AG04450 (cell line): ENCODE data around the gene SEZ6. TPM values are rescaled to one million over a fixed set of nuclear protein-coding genes. Genes with fewer than 3 reads are reported as not detected.

ENCODE experiments used
- CTCF ChIA-PET: fragments of 300-600, 350-600 bp; formaldehyde crosslinking; extraction: SDS; loops from one replicate; lab custom pipeline; 2022; ENCODE audit warnings: antibody characterized with exemption, inconsistent platforms; lab: Charles Lee
- POLR2A ChIA-PET: fragments of 350-600 bp; formaldehyde crosslinking; extraction: SDS; loops from one replicate; lab custom pipeline; 2021; ENCODE audit warnings: antibody characterized with exemption, inconsistent platforms; lab: Yijun Ruan, JAX
- DNase-seq: peaks from one replicate; pipeline ENCODE4 v3.0.0-alpha.2; 2011; ENCODE audit warnings: low read depth, low spot score
- H3K27ac ChIP-seq: one replicate; pipeline ENCODE4 v1.5.1; 2012; ENCODE audit warnings: low read depth, low read length, control low read depth
- H3K27me3 ChIP-seq: one replicate; pipeline ENCODE4 v1.6.0; 2012; ENCODE audit warnings: low read length; ENCODE audit not compliant: control insufficient read depth, insufficient read depth
- H3K4me3 ChIP-seq: 2 replicates; pipeline ENCODE4 v1.5.1; 2011; ENCODE audit warnings: mild to moderate bottlenecking, low read depth, low read length, control low read depth
- H3K9me3 ChIP-seq: 2 replicates; pipeline ENCODE4 v1.5.1; 2012; ENCODE audit warnings: low read length; ENCODE audit not compliant: control insufficient read depth, insufficient read depth
- CTCF ChIP-seq: IDR thresholded peaks from 2 replicates; pipeline ENCODE4 v1.5.1; 2011; ENCODE audit warnings: low read depth, low read length, control low read depth, inconsistent platforms
- polyA plus RNA-seq: library from polyadenylated mRNA; depleted of rRNA; stranded (reverse); fragments of >200 nt; gene quantifications from 2 replicates; pipeline ENCODE4 v1.2.3, GENCODE V29; 2011

The SEZ6 gene
- polyA plus RNA-seq, 1 experiment = not detected

DNA sequence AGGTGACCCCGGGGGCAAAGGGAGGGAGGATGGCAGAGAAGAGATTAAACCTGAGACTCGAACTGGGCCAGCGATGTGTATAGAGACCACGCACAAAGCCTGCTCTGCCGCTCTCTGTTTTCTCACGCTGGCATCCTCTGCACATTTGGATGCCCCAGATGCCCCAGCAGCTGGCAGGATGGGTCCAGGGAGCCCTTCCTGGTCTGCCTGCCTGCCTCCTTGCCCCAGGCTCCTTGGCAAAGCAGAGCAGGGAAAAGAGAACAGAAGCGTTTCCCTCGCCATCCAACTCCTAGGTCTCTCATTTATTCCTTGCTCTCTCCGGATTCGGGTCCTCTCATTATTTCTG is 31.9 kb upstream of the SEZ6 start:
- Histone ChIP-seq H3K9me3 (peaks cover 14% of the 10 kb centered on the region; the same call in 1 of the 2 replicates), H3K4me3 (no peak overlapping the region), H3K27me3 (peaks cover 51% of the 10 kb centered on the region), H3K27ac (no peak overlapping the region)
- no peak for TF ChIP-seq CTCF
- DNase-seq = no peak
- POLR2A ChIA-PET = no interaction called here
- CTCF ChIA-PET = no interaction called here

DNA sequence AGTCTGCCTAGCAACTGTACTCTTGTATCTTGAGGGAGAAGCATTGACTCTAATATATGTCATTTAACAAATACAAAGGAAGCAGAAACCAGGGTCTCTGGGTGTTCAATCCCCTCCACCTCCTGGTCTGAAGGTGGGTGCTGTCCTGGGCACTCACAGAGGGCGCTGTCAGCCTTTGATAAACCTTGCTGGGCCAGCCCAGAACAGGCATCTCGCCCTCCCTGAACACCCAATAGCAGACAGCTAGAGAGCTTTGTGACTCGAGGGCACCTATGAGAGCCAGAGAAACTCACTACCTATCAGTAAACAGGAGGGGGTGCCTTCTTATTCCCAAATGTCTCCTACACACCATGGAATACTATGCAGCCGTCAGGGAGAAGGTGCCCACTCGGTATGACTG is 30.8 kb upstream of the SEZ6 start:
- no peak overlapping the region for H3K27ac ChIP-seq
- no peak overlapping the region for H3K4me3 ChIP-seq
- no peak for TF ChIP-seq CTCF
- ChIA-PET CTCF (interaction anchor here (1.2 kb wide), 1 partner anchor 71 kb away, joined by 3 read pairs; no protein-coding TSS in a partner anchor), POLR2A (no interaction called here)
- H3K27me3 ChIP-seq = peaks cover 62% of the 10 kb centered on the region
- no peak for DNase-seq
- peaks cover 14% of the 10 kb centered on the region; the same call in 1 of the 2 replicates for H3K9me3 ChIP-seq

- TF ChIP-seq CTCF = no peak
- Histone ChIP-seq H3K27me3 (peaks cover 78% of the 10 kb centered on the region), H3K4me3 (no peak overlapping the region), H3K27ac (no peak overlapping the region), H3K9me3 (peaks cover 14% of the 10 kb centered on the region; the same call in 1 of the 2 replicates)
- CTCF ChIA-PET = interaction anchor here (1.5 kb wide), 1 partner anchor 81 kb away, joined by 5 read pairs; no protein-coding TSS in a partner anchor
- no peak for DNase-seq
- POLR2A ChIA-PET = no interaction called here
Observed at GRCh38 chr17:29034510-29034909, 28.7 kb upstream of the SEZ6 start.

DNA sequence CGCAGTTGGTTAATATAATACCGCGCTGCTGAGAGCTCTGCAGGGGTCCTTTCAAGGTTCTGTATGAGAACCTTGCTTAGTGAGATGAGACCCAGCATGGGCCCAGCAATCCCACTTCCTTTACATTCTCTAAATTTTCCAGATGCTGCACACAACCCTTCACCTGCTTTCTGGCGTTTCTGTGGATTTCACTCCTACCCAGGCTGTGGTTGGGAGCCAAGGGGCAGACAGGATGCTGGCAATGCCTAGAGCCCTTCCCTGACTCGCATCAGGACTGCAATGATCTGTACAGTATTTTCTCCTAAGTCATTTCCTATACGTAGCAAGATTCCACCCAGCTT is 27.0 kb upstream of the SEZ6 start:
- Histone ChIP-seq H3K4me3 (no peak overlapping the region), H3K9me3 (peaks cover 14% of the 10 kb centered on the region; the same call in 1 of the 2 replicates), H3K27ac (no peak overlapping the region), H3K27me3 (peaks cover 84% of the 10 kb centered on the region)
- ChIA-PET CTCF (no interaction called here), POLR2A (no interaction called here)
- DNase-seq = no peak
- no peak for TF ChIP-seq CTCF

DNA sequence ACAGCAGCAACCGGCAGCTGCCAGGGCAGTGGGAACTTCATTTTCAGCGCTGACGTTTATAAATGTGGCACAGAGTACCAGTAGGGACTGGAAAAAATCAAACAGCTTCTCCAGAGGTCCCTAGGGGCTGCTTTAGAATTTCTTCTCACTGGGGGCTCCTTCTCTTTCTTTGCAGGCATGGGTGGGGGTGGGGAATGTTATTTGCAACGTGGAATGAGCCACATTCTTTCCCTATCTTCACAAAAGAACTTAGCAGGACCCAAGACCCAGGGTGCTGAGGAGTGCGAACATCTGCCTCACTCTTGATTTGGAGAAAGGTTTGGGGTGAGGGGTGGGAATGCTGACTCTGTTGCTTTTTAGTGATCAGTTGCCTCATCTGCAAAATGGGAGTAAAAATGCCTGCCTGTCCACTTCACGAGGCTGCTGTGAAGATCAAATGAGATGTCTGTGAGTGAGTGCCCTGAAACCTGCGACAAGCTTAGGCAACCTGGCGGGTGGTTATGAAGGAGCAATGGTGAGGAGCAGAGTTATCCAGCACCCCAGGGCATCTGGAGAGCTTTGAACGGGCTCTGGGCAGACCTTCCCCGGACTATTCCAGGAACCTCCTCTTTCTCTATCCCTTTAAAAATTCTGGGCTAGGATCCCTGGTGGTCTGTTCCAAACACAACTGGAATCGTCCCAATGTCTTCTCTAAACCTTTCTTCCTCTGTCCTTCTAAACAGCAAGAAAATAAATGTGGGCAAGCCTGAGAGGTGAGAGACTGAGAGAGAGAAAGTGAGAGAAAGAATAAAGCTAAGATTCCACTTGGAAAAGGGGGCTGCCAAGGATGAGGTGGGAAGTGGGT is 26.4 kb upstream of the SEZ6 start:
- Histone ChIP-seq H3K27ac (no peak overlapping the region), H3K9me3 (peaks cover 14% of the 10 kb centered on the region; the same call in 1 of the 2 replicates), H3K4me3 (no peak overlapping the region), H3K27me3 (peaks cover 78% of the 10 kb centered on the region)
- POLR2A ChIA-PET = no interaction called here
- no peak for DNase-seq
- CTCF ChIA-PET = no interaction called here
- no peak for TF ChIP-seq CTCF
